SKM-1 (cell line): Measurements from ENCODE around the gene CTSD.
"Not testable (repeated sequence)": the region's sequence is repeated elsewhere in the genome, so short reads cannot be mapped to it uniquely, and the experiment has no call there.

Experiments
- DNase-seq: peaks from one replicate; lab custom pipeline; 2025; ENCODE audit not compliant: unreplicated experiment; lab: John Stamatoyannopoulos, UW

The CTSD gene

GRCh38 chr11:1763796-1764661 lies at the start of gene CTSD:
CTSD (minus strand) TSS chr11:1763927; CDS start chr11:1763859, 68 bp downstream.
- DNase-seq, result peak; percentile 58

- DNase-seq, result not testable (repeated sequence)
Observed at GRCh38 chr11:1813356-1813755, 49.6 kb upstream of the CTSD start.

- DNase-seq, result no peak
Observed at GRCh38 chr11:1812801-1813200, 49.1 kb upstream of the CTSD start.

- DNase-seq, result no peak
Observed at GRCh38 chr11:1812274-1812673, 48.5 kb upstream of the CTSD start.

GRCh38 chr11:1810761-1811160 lies 47.0 kb upstream of the CTSD start:
- peak; percentile 56 for DNase-seq

GRCh38 chr11:1807264-1807995 lies 43.7 kb upstream of the CTSD start:
- DNase-seq, result no peak

GRCh38 chr11:1805525-1805924 lies 41.8 kb upstream of the CTSD start:
- no peak for DNase-seq

- not testable (repeated sequence) for DNase-seq
Observed at GRCh38 chr11:1803835-1804519, 40.2 kb upstream of the CTSD start.

- no peak for DNase-seq
Observed at GRCh38 chr11:1803246-1803645, 39.5 kb upstream of the CTSD start.

- DNase-seq, result no peak
Observed at GRCh38 chr11:1797391-1798125, 33.8 kb upstream of the CTSD start.

- DNase-seq, result no peak
Observed at GRCh38 chr11:1796413-1797011, 32.8 kb upstream of the CTSD start.

GRCh38 chr11:1793081-1793480 lies 29.4 kb upstream of the CTSD start:
- no peak for DNase-seq

- DNase-seq, result no peak
Observed at GRCh38 chr11:1792461-1792860, 28.7 kb upstream of the CTSD start.

GRCh38 chr11:1791912-1792311 lies 28.2 kb upstream of the CTSD start:
- DNase-seq, result no peak

- DNase-seq, result no peak
Observed at GRCh38 chr11:1786466-1786865, 22.7 kb upstream of the CTSD start.

- no peak for DNase-seq
Observed at GRCh38 chr11:1785749-1786413, 22.2 kb upstream of the CTSD start.

- no peak for DNase-seq
Observed at GRCh38 chr11:1784761-1785650, 21.3 kb upstream of the CTSD start.

- no peak for DNase-seq
Observed at GRCh38 chr11:1783725-1784529, 20.2 kb upstream of the CTSD start.
